BE2C (cell line): Measurements from ENCODE around the gene SEPHS1.
"Not testable (repeated sequence)": the region's sequence is repeated elsewhere in the genome, so short reads cannot be mapped to it uniquely, and the experiment has no call there.

Experiments
- DNase-seq: peaks from one replicate; pipeline ENCODE4 v3.0.0-alpha.2; 2020
- H3K27me3 ChIP-seq: fragments of 250-450 bp; sonication (Bioruptor Pico); 2 replicates; pipeline ENCODE4 v1.5.1; 2020; ENCODE audit warnings: mild to moderate bottlenecking
- H3K36me3 ChIP-seq: fragments of 250-450 bp; sonication (Bioruptor Pico); 2 replicates; pipeline ENCODE4 v1.5.1; 2020; ENCODE audit warnings: mild to moderate bottlenecking
- H3K4me1 ChIP-seq: fragments of 250-450 bp; sonication (Bioruptor Pico); 2 replicates; pipeline ENCODE4 v1.5.1; 2020
- H3K4me3 ChIP-seq: 2 replicates; pipeline ENCODE4 v1.5.1; 2011; ENCODE audit warnings: low read depth, low read length
- H3K9me3 ChIP-seq: fragments of 250-450 bp; sonication (Bioruptor Pico); 2 replicates; pipeline ENCODE4 v1.5.1; 2020
- CTCF ChIP-seq: IDR thresholded peaks from 2 replicates; pipeline ENCODE4 v1.5.1; 2012; ENCODE audit warnings: mild to moderate bottlenecking, low read depth, low read length

SEPHS1 gene

GRCh38 chr10:13296476-13296875 lies 51.6 kb downstream of the SEPHS1 start:
- H3K4me1 ChIP-seq: no peaks in the 10 kb centered on the region
- H3K27me3 ChIP-seq: no peaks in the 10 kb centered on the region
- no peaks in the 10 kb centered on the region for H3K9me3 ChIP-seq
- H3K36me3 ChIP-seq: no peaks in the 10 kb centered on the region
- no peak overlapping the region for H3K4me3 ChIP-seq
- no peak for TF ChIP-seq CTCF
- DNase-seq: no peak

DNA sequence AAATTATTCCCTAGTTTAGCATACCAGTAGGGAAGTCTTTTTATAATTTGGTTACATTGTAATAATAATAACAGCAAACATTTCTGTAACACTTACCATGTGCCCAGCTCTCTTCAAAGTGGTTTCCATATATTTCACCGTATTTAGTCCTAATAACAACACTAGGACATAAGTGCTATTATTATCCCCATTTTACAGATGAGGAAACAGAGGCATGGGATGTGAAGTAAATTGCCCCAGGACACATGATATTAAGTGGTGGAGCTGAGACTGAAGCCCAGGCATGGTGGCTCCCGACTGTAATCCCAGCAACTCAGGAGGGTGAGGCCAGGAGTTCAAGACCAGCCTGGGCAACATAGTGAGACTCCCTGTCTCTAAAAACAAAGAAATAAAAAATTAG lies 53.3 kb downstream of the SEPHS1 start:
- DNase-seq: no peak
- Histone ChIP-seq H3K4me1 (no peaks in the 10 kb centered on the region), H3K4me3 (no peak overlapping the region), H3K27me3 (no peaks in the 10 kb centered on the region), H3K9me3 (no peaks in the 10 kb centered on the region), H3K36me3 (no peaks in the 10 kb centered on the region)
- TF ChIP-seq CTCF: no peak

GRCh38 chr10:13291821-13292773 lies 56.0 kb downstream of the SEPHS1 start:
- H3K4me1 ChIP-seq: no peaks in the 10 kb centered on the region
- H3K9me3 ChIP-seq: no peaks in the 10 kb centered on the region
- no peak for DNase-seq
- H3K36me3 ChIP-seq: no peaks in the 10 kb centered on the region
- no peak overlapping the region for H3K4me3 ChIP-seq
- no peaks in the 10 kb centered on the region for H3K27me3 ChIP-seq
- TF ChIP-seq CTCF: no peak

- DNase-seq: no peak
- Histone ChIP-seq H3K27me3 (no peaks in the 10 kb centered on the region), H3K9me3 (no peaks in the 10 kb centered on the region), H3K4me3 (no peak overlapping the region), H3K4me1 (no peaks in the 10 kb centered on the region), H3K36me3 (no peaks in the 10 kb centered on the region)
- TF ChIP-seq CTCF: no peak
Observed at GRCh38 chr10:13291061-13291460, 57.0 kb downstream of the SEPHS1 start.

DNA sequence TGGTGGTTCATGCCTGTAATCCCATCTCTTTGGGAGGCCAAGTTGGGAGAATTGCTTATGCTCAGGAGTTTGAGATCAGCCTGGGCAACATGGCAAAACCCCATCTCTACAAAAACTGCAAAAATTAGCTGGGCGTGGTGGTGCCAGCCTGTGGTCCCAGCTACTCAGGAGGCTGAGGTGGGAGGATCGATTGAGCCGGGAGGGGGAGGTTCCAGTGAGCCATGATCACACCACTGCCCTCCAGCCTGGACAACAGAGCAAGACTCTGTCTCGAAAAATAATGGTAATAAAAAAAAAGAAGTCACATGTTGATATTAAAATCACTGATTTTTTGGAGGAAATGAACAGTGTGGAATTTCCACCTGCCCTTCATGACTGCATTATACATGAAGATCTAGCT lies 64.0 kb downstream of the SEPHS1 start:
- Histone ChIP-seq H3K4me1 (no peaks in the 10 kb centered on the region), H3K9me3 (no peaks in the 10 kb centered on the region), H3K27me3 (no peaks in the 10 kb centered on the region), H3K4me3 (no peak overlapping the region), H3K36me3 (no peaks in the 10 kb centered on the region)
- no peak for DNase-seq
- TF ChIP-seq CTCF: no peak

DNA sequence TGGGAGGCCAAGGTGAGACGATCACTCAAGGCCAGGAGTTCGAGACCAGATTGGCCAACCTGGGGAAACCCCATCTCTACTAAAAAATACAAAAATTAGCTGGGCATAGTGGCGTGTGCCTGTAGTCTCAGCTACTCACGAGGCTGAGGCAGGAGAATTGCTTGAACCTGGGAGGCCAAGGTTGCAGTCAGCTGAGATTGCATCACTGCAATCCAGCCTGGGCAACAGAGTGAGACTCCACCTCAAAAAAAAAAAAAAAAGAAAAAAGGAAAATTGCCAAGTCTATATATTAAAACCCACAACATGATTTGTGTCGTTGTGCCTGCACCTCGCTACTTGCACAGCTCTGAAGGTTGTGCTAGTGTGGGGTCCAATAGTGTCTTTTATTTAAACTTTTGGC lies 65.7 kb downstream of the SEPHS1 start:
- not testable (repeated sequence) for H3K4me3 ChIP-seq, H3K27me3 ChIP-seq, H3K4me1 ChIP-seq, DNase-seq, H3K9me3 ChIP-seq, H3K36me3 ChIP-seq
